Gastrocnemius medialis (tissue), 4 donors: ENCODE measurements around the gene GRPEL2. TPM values are rescaled to one million over a fixed set of nuclear protein-coding genes. Genes with fewer than 3 reads are reported as not detected.

ENCODE experiments used
- ATAC-seq, 2 donors: fragments of 150-250 bp; one replicate each; pipeline ENCODE4 v1.9.1; 2016
- DNase-seq, 2 donors: peaks; one replicate each; pipeline ENCODE4 v3.0.0-alpha.2; 2019
- H3K27ac ChIP-seq, 4 donors: fragments of 200-600 bp; sonication (generic); 1 replicate in 1 of 4; 2 replicates in 3 of 4; pipeline ENCODE4 v1.5.1; 2016 to 2018; ENCODE audit warnings: mild to moderate bottlenecking in 2 of 4, moderate library complexity in 1 of 4
- H3K27me3 ChIP-seq, 3 donors: fragments of 200-600 bp; sonication (generic) in 2 of 3; 1 replicate in 1 of 3; 2 replicates in 2 of 3; pipeline versions ENCODE4 v1.5.1 to v1.6.0; 2016 to 2019; ENCODE audit warnings: mild to moderate bottlenecking in 1 of 3, moderate library complexity in 1 of 3
- H3K36me3 ChIP-seq, 2 donors: fragments of 200-600 bp; sonication (generic) in 1 of 2; one replicate each; pipeline ENCODE4 v1.5.1; 2017 to 2018
- H3K4me1 ChIP-seq, 2 donors: fragments of 200-600 bp; sonication (generic) in 1 of 2; one replicate each; pipeline ENCODE4 v1.5.1; 2016 to 2017; ENCODE audit warnings: mild to moderate bottlenecking in 2 of 2
- H3K4me3 ChIP-seq, 4 donors: fragments of 200-600 bp; sonication (generic) in 3 of 4; 1 replicate in 1 of 4; 2 replicates in 3 of 4; pipeline ENCODE4 v1.5.1; 2016 to 2019; ENCODE audit warnings: mild to moderate bottlenecking in 2 of 4
- H3K9me3 ChIP-seq, 3 donors: fragments of 200-600 bp; sonication (generic) in 2 of 3; 1 replicate in 1 of 3; 2 replicates in 2 of 3; pipeline ENCODE4 v1.5.1; 2016 to 2019
- CTCF ChIP-seq, 5 experiments: fragments of 450-650 bp in 3 of 5; fragments of 200-600 bp in 2 of 5; sonication (generic) in 2 of 5; IDR thresholded peaks in 4 of 5; conservative IDR thresholded peaks in 1 of 5; 1 replicate in 4 of 5; 2 replicates in 1 of 5; pipeline ENCODE4 v1.5.1; 2016 to 2019; ENCODE audit warnings: antibody characterized with exemption in 5 of 5, mild to moderate bottlenecking in 3 of 5, moderate library complexity in 3 of 5
- POLR2A ChIP-seq, 2 donors: fragments of 450-650 bp; IDR thresholded peaks; one replicate each; pipeline ENCODE4 v1.6.1; 2017; ENCODE audit warnings: antibody characterized with exemption in 2 of 2, mild to moderate bottlenecking in 2 of 2, moderate library complexity in 2 of 2
- in situ Hi-C, 4 donors: fragments of 200-750 bp; cut with MboI; loops; one replicate each; pipeline versions ENCODE4 v1.15.0 to v1.8.0; 2017; ENCODE audit warnings: low sequenced_read_pairs in 4 of 4
- intact Hi-C: fragments of 100-400 bp; cut with DNase I; formaldehyde crosslinking; loops from one replicate; pipeline ENCODE4 v1.15.1; 2023; ENCODE audit warnings: low total_unique reads
- total RNA-seq, 4 donors: library from RNA; depleted of rRNA; stranded (reverse); fragments of >200 nt; gene quantifications; one replicate each; pipeline versions ENCODE4 v1.1.0 to v1.2.3, GENCODE V29; 2016

The GRPEL2 gene
- total RNA-seq, 4 donors from 2014 or later = 7.8 to 13.3 (median 9.9) TPM

- no peak for ATAC-seq
- no peak overlapping the region for H3K4me3 ChIP-seq
Observed at GRCh38 chr5:149337736-149338135, 7.6 kb upstream of the GRPEL2 start.

GRCh38 chr5:149338364-149338763 is 6.9 kb upstream of the GRPEL2 start:
- intact Hi-C loops (no loop called here), in situ Hi-C loops (no loop called here)
- H3K9me3 ChIP-seq = no peaks in the 10 kb centered on the region
- no peak overlapping the region for H3K27ac ChIP-seq
- no peaks in the 10 kb centered on the region for H3K4me1 ChIP-seq
- H3K4me3 ChIP-seq = no peak overlapping the region
- no peak for DNase-seq
- H3K27me3 ChIP-seq = no peaks in the 10 kb centered on the region
- no peak for ATAC-seq
- peaks cover 0 to 72% of the 10 kb centered on the region in 2 donors for H3K36me3 ChIP-seq
- no peak for TF ChIP-seq POLR2A (IDR thresholded peaks at IDR 0.05)
- no peak for TF ChIP-seq CTCF (IDR thresholded peaks at IDR 0.05 in 4 of 5, conservative IDR thresholded peaks at IDR 0.05 in 1 of 5)

More at GRCh38 chr5:149337736-149338135, 7.6 kb upstream of the GRPEL2 start:
- H3K27ac ChIP-seq = no peak overlapping the region
- H3K36me3 ChIP-seq = peaks cover 0 to 79% of the 10 kb centered on the region in 2 donors
- H3K27me3 ChIP-seq = no peaks in the 10 kb centered on the region
- intact Hi-C loops (no loop called here), in situ Hi-C loops (no loop called here)
- no peak for DNase-seq
- H3K4me1 ChIP-seq = no peaks in the 10 kb centered on the region
- no peaks in the 10 kb centered on the region for H3K9me3 ChIP-seq
- TF ChIP-seq CTCF (IDR thresholded peaks at IDR 0.05 in 4 of 5, conservative IDR thresholded peaks at IDR 0.05 in 1 of 5) (no peak), POLR2A (IDR thresholded peaks at IDR 0.05) (no peak)

- intact Hi-C loops = loop anchor here (10.0 kb wide), 1 partner anchor 956 kb away; the partner anchor contains the start of gene FBXO38
- in situ Hi-C loops = no loop called here
Observed at GRCh38 chr5:149340920-149341319, 4.4 kb upstream of the GRPEL2 start.

GRCh38 chr5:149341876-149342275 is 3.4 kb upstream of the GRPEL2 start:
- intact Hi-C loops = loop anchor here (10.0 kb wide), 1 partner anchor 957 kb away; the partner anchor contains the start of gene FBXO38
- ATAC-seq = no peak

More at GRCh38 chr5:149340920-149341319, 4.4 kb upstream of the GRPEL2 start:
- Histone ChIP-seq H3K36me3 (peaks cover 0 to 47% of the 10 kb centered on the region in 2 donors), H3K27me3 (no peaks in the 10 kb centered on the region), H3K4me3 (no peak overlapping the region), H3K4me1 (peaks cover 8 to 11% of the 10 kb centered on the region in 2 donors), H3K9me3 (no peaks in the 10 kb centered on the region), H3K27ac (no peak overlapping the region)
- ATAC-seq (no peak), DNase-seq (no peak)
- TF ChIP-seq CTCF (IDR thresholded peaks at IDR 0.05 in 4 of 5, conservative IDR thresholded peaks at IDR 0.05 in 1 of 5) (no peak), POLR2A (IDR thresholded peaks at IDR 0.05) (no peak)

More at GRCh38 chr5:149341876-149342275, 3.4 kb upstream of the GRPEL2 start:
- Histone ChIP-seq H3K27me3 (no peaks in the 10 kb centered on the region), H3K9me3 (no peaks in the 10 kb centered on the region), H3K27ac (no peak overlapping the region), H3K4me1 (peaks cover 13 to 16% of the 10 kb centered on the region in 2 donors), H3K36me3 (peaks cover 0 to 37% of the 10 kb centered on the region in 2 donors), H3K4me3 (no peak overlapping the region)
- in situ Hi-C loops = no loop called here
- DNase-seq = no peak
- TF ChIP-seq POLR2A (IDR thresholded peaks at IDR 0.05) (no peak), CTCF (IDR thresholded peaks at IDR 0.05 in 4 of 5, conservative IDR thresholded peaks at IDR 0.05 in 1 of 5) (no peak)
